ENCODE measurements around the gene ERCC4. TPM values are rescaled to one million over a fixed set of nuclear protein-coding genes. Genes with fewer than 3 reads are reported as not detected.
A peak's percentile ranks its signal among the peaks of the same experiment; 100 is the strongest.

Gene ERCC4
- total and polyA plus RNA-seq, 8 donors, result 1.2 to 6.7 (median 4.9) TPM

DNA sequence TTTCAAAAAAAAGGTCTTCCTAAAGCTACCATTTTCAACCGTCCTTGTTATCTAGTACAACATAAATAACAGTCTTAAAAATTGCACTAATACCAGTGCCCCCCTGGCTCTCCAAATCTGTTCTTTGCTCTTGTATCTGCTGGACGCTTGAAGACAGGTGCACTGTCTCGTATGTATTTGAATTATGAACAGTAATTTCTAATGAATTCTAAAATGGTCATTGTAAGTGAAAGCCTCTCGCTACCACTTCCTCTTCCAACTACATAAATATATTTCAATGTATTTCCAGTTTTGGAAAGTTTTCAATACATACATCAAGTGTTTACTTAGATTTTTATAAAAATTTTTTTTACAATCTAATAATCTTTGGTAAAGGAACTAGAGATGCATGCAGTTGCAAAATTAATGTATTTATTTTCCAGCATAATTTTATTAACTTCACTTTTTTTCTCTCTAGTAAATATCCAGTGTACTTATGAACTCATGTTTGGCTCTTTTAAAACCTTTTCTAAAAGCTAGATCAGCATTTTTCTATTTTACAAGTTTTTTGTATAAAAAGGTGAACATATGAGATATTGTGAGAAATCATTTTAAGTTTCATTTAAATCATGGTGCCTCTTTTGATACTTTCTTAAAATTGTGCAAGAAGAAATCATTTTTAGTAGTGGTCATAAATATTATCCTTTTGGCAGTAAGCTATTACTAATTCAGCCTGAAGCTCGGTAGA, 31.0 kb downstream of the ERCC4 start:
- Histone ChIP-seq H3K27ac (no peak overlapping the region), H3K9me3 (no peaks in the 10 kb centered on the region), H3K4me1 (no peaks in the 10 kb centered on the region), H3K36me3 (peaks cover 0 to 11% (median 0%) of the 10 kb centered on the region in 3 donors), H3K4me3 (no peak overlapping the region), H3K27me3 (no peaks in the 10 kb centered on the region)
- no peak for ATAC-seq
- intact Hi-C loops (cut with DNase I), result no loop called here
- TF ChIP-seq, protein P1, sequence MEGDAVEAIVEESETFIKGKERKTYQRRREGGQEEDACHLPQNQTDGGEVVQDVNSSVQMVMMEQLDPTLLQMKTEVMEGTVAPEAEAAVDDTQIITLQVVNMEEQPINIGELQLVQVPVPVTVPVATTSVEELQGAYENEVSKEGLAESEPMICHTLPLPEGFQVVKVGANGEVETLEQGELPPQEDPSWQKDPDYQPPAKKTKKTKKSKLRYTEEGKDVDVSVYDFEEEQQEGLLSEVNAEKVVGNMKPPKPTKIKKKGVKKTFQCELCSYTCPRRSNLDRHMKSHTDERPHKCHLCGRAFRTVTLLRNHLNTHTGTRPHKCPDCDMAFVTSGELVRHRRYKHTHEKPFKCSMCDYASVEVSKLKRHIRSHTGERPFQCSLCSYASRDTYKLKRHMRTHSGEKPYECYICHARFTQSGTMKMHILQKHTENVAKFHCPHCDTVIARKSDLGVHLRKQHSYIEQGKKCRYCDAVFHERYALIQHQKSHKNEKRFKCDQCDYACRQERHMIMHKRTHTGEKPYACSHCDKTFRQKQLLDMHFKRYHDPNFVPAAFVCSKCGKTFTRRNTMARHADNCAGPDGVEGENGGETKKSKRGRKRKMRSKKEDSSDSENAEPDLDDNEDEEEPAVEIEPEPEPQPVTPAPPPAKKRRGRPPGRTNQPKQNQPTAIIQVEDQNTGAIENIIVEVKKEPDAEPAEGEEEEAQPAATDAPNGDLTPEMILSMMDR (IDR thresholded peaks at IDR 0.05), result no peak
- peak; percentile 26 for FAIRE-seq
- DNase-seq, result no peak
- 73 to 81% methylated on average over 5 of the region's 5 CpGs for WGBS, 2 donors

DNA sequence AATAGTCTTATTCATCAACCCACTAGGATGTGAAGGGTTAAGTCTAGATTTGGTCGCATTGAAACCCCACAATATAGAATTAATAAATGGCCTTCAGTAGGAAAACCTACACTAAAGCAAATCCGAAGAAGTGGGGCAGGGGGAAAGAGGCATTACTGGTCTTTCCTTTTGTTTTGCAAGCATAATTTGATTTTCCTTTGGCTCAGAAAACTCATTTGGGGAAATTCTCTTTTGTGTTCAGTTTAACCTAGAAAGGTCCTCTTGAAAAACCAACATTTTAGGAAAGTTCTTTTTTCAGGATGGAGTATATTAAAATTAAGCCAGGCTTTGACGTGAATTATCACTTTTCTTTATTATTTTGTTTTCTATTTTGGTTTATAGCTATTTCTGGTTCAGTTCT, 31.7 kb downstream of the ERCC4 start:
- no peak overlapping the region for H3K4me3 ChIP-seq
- intact Hi-C loops (cut with DNase I), result no loop called here
- DNase-seq (no peak), ATAC-seq (no peak), FAIRE-seq (no peak)
- peaks cover 0 to 11% (median 0%) of the 10 kb centered on the region in 3 donors for H3K36me3 ChIP-seq
- TF ChIP-seq, protein P1 (IDR thresholded peaks at IDR 0.05), result no peak
- no peaks in the 10 kb centered on the region for H3K9me3 ChIP-seq
- H3K27me3 ChIP-seq, result no peaks in the 10 kb centered on the region
- peaks cover 0 to under 1% (median 0%) of the 10 kb centered on the region in 3 donors for H3K4me1 ChIP-seq
- no peak overlapping the region for H3K27ac ChIP-seq
- WGBS, 2 donors, result 62 to 69% methylated on average over 3 of the region's 3 CpGs

DNA sequence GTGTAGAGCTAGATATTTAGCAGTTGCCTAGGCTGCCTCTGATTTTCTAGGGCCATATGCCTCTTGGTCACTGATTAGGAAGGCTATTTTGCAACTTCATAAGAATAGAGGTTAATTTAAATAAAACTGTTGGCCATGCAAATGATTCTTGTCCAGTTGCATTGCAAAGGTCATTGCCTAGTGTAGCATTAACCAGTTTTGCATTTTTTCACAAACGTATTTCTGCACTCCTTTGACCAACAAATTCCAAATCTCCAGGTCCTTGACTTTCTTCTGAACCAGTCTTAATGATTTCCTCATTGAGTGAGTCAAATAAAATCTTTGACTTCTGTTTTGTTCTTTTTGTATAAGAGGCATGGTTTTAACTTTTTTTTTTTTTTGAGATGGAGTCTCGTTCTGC, 33.5 kb downstream of the ERCC4 start:
- Histone ChIP-seq H3K27ac (no peak overlapping the region), H3K9me3 (no peaks in the 10 kb centered on the region), H3K27me3 (no peaks in the 10 kb centered on the region), H3K4me3 (no peak overlapping the region), H3K36me3 (no peaks in the 10 kb centered on the region), H3K4me1 (peaks cover 0 to 19% (median 16%) of the 10 kb centered on the region in 3 donors)
- intact Hi-C loops (cut with DNase I), result no loop called here
- DNase-seq (no peak), FAIRE-seq (no peak), ATAC-seq (no peak)
- WGBS, 2 donors, result 75 to 84% methylated on average over 2 of the region's 2 CpGs
- TF ChIP-seq, protein P1 (IDR thresholded peaks at IDR 0.05), result no peak

DNA sequence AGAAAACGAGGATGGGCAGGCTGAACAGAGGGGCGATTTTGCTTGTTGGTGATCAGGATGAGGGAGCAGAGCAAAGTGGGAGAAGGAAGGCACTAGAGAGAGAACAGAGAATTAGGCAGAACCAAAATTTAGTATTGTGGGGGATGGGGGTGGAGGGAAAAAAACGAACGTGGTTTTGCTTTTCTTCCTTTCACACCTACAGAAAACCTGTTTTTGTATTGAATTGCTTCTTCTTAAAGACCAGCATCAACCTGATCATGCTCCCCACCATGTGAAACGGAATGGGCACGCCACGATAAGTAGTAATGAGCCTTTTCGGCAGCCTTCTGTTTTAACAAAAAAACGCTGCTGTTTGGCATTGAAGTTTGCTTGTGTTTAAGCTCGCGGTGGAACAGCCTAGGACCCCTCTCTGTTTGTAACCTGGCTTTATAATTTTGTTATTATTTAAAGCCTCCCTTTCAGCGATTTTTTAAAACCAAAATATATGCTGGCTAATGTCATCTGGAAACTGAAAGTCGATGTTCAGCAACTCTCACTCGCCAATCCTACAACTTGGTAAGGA, 36.8 kb downstream of the ERCC4 start:
- Histone ChIP-seq H3K27ac (peak overlapping the region in 3 of 4 donors; percentile 42 to 83 (median 68)), H3K36me3 (no peaks in the 10 kb centered on the region), H3K4me1 (peaks cover 0 to 24% (median 16%) of the 10 kb centered on the region in 3 donors), H3K27me3 (no peaks in the 10 kb centered on the region), H3K9me3 (no peaks in the 10 kb centered on the region), H3K4me3 (no peak overlapping the region)
- intact Hi-C loops (cut with DNase I), result no loop called here
- DNase-seq, result no peak
- TF ChIP-seq, protein P1 (IDR thresholded peaks at IDR 0.05), result no peak
- no peak for ATAC-seq
- WGBS, 2 donors, result 73 to 80% methylated on average over 14 of the region's 14 CpGs
- FAIRE-seq, result no peak
